ENCODE data around the gene PDE5A. TPM values are rescaled to one million over a fixed set of nuclear protein-coding genes. Genes with fewer than 3 reads are reported as not detected.

PDE5A gene
- polyA plus RNA-seq, 1 donor (not counting 4 experiments of a cell fraction or from before 2014, with no cell fraction given), result 3.6 TPM

GRCh38 chr4:119506806-119507205, 121.8 kb downstream of the PDE5A start:
- H2AFZ ChIP-seq (ENCODE audit: control insufficient read depth, low read length), result no peak overlapping the region
- no peaks in the 10 kb centered on the region for H3K36me3 ChIP-seq (ENCODE audit: control insufficient read depth in 2 of 2, extremely low read depth in 1 of 2, insufficient read depth in 2 of 2, low read length in 2 of 2)
- TF ChIP-seq EZH2 (IDR thresholded peaks at IDR 0.05; ENCODE audit: low read length) (no peak), CTCF (optimal IDR thresholded peaks at IDR 0.05 in 1 of 3, IDR thresholded peaks at IDR 0.05 in 1 of 3, conservative IDR thresholded peaks at IDR 0.05 in 1 of 3; ENCODE audit: extremely low read depth in 1 of 3, insufficient read depth in 2 of 3, low read length in 3 of 3) (no peak)
- no peak overlapping the region for H3K4me3 ChIP-seq (ENCODE audit: control insufficient read depth in 2 of 3, extremely low read depth in 1 of 3, insufficient read depth in 2 of 3, low read depth in 1 of 3, low read length in 3 of 3)
- DNase-seq (ENCODE audit: low read depth, low spot score) (no peak), FAIRE-seq (no peak)
- no peaks in the 10 kb centered on the region for H3K4me1 ChIP-seq (ENCODE audit: control insufficient read depth, extremely low read depth, insufficient read depth, low read length)
- H4K20me1 ChIP-seq (ENCODE audit: control insufficient read depth, extremely low read depth, insufficient read depth, low read length), result no peaks in the 10 kb centered on the region
- dilution Hi-C loops (cut with MboI; ENCODE audit: extremely low pct_ligation_motif_present, low sequenced_read_pairs), result no loop called here
- no peak overlapping the region for H3K9ac ChIP-seq (ENCODE audit: control insufficient read depth, extremely low read depth, insufficient read depth, low read length)
- H3K27me3 ChIP-seq (ENCODE audit: control insufficient read depth, extremely low read depth, insufficient read depth, low read length), result no peaks in the 10 kb centered on the region
- no peak overlapping the region for H3K27ac ChIP-seq (ENCODE audit: control insufficient read depth, insufficient read depth, low read length)
- no peaks in the 10 kb centered on the region for H3K9me3 ChIP-seq (ENCODE audit: control insufficient read depth, low read depth, low read length)
- H3K79me2 ChIP-seq (ENCODE audit: control insufficient read depth, insufficient read depth, low read length), result no peaks in the 10 kb centered on the region
- H3K4me2 ChIP-seq (ENCODE audit: control insufficient read depth, extremely low read depth, insufficient read depth, low read depth, low read length), result no peak overlapping the region
- H3K9me1 ChIP-seq (ENCODE audit: control insufficient read depth, extremely low read depth, insufficient read depth, low read length), result no peaks in the 10 kb centered on the region

- Histone ChIP-seq H3K27ac (ENCODE audit: control insufficient read depth, insufficient read depth, low read length) (no peak overlapping the region), H3K9me1 (ENCODE audit: control insufficient read depth, extremely low read depth, insufficient read depth, low read length) (no peaks in the 10 kb centered on the region), H3K4me3 (ENCODE audit: control insufficient read depth in 2 of 3, extremely low read depth in 1 of 3, insufficient read depth in 2 of 3, low read depth in 1 of 3, low read length in 3 of 3) (no peak overlapping the region), H3K79me2 (ENCODE audit: control insufficient read depth, insufficient read depth, low read length) (no peaks in the 10 kb centered on the region), H2AFZ (ENCODE audit: control insufficient read depth, low read length) (no peak overlapping the region), H4K20me1 (ENCODE audit: control insufficient read depth, extremely low read depth, insufficient read depth, low read length) (no peaks in the 10 kb centered on the region), H3K9me3 (ENCODE audit: control insufficient read depth, low read depth, low read length) (no peaks in the 10 kb centered on the region), H3K4me2 (ENCODE audit: control insufficient read depth, extremely low read depth, insufficient read depth, low read depth, low read length) (no peak overlapping the region), H3K9ac (ENCODE audit: control insufficient read depth, extremely low read depth, insufficient read depth, low read length) (no peak overlapping the region), H3K4me1 (ENCODE audit: control insufficient read depth, extremely low read depth, insufficient read depth, low read length) (no peaks in the 10 kb centered on the region), H3K36me3 (ENCODE audit: control insufficient read depth in 2 of 2, extremely low read depth in 1 of 2, insufficient read depth in 2 of 2, low read length in 2 of 2) (no peaks in the 10 kb centered on the region), H3K27me3 (ENCODE audit: control insufficient read depth, extremely low read depth, insufficient read depth, low read length) (no peaks in the 10 kb centered on the region)
- dilution Hi-C loops (cut with MboI; ENCODE audit: extremely low pct_ligation_motif_present, low sequenced_read_pairs), result no loop called here
- no peak for TF ChIP-seq CTCF (optimal IDR thresholded peaks at IDR 0.05 in 1 of 3, IDR thresholded peaks at IDR 0.05 in 1 of 3, conservative IDR thresholded peaks at IDR 0.05 in 1 of 3; ENCODE audit: extremely low read depth in 1 of 3, insufficient read depth in 2 of 3, low read length in 3 of 3)
- TF ChIP-seq EZH2 (IDR thresholded peaks at IDR 0.05; ENCODE audit: low read length), result no peak
- DNase-seq (ENCODE audit: low read depth, low spot score), result no peak
- FAIRE-seq, result no peak
These were observed 124.0 kb downstream of the PDE5A start for GRCh38 chr4:119504616-119505015.

All from keratinocyte (primary cell).